Activated CD4-positive, CD25-positive, alpha-beta regulatory T cell treated with anti-CD3 and anti-CD28 coated beads, Interleukin-2, amount 50 U/mL, for 24 hours (primary cell): Measurements from ENCODE around the gene GCGR.
A peak's percentile ranks its signal among the peaks of the same experiment; 100 is the strongest.

Source experiments
- ATAC-seq, 2 donors: fragments of 150-1000 bp; cut with Tn5 transposase; one replicate each; pipeline ENCODE4 v1.10.0; 2021; ENCODE audit warnings: mild to moderate bottlenecking in 1 of 2, moderate library complexity in 1 of 2

The GCGR gene

GRCh38 chr17:81812571-81813370 lies 8.8 kb downstream of the GCGR start:
- no peak for ATAC-seq

GRCh38 chr17:81813371-81813684 lies 9.4 kb downstream of the GCGR start:
- no peak for ATAC-seq

- no peak for ATAC-seq
These were observed 10.1 kb downstream of the GCGR start for GRCh38 chr17:81813861-81814683.

GRCh38 chr17:81814748-81815645 lies 11.0 kb downstream of the GCGR start:
- ATAC-seq, result no peak

- no peak for ATAC-seq
These were observed 11.7 kb downstream of the GCGR start for GRCh38 chr17:81815646-81815986.

- ATAC-seq, result no peak
These were observed 13.8 kb downstream of the GCGR start for GRCh38 chr17:81817758-81818147.

- ATAC-seq, result no peak
These were observed 15.8 kb downstream of the GCGR start for GRCh38 chr17:81819708-81820107.

GRCh38 chr17:81821147-81821546 lies 17.2 kb downstream of the GCGR start:
- peak in 1 of 2 donors; percentile 32 for ATAC-seq

- peak; percentile 30 to 42 for ATAC-seq
These were observed 17.8 kb downstream of the GCGR start for GRCh38 chr17:81821603-81822311.

GRCh38 chr17:81822312-81822637 lies 18.3 kb downstream of the GCGR start:
- ATAC-seq, result no peak

- no peak for ATAC-seq
These were observed 19.3 kb downstream of the GCGR start for GRCh38 chr17:81822996-81823819.

GRCh38 chr17:81823820-81824550 lies 20.0 kb downstream of the GCGR start:
- ATAC-seq, result no peak

GRCh38 chr17:81824595-81824994 lies 20.6 kb downstream of the GCGR start:
- no peak for ATAC-seq

GRCh38 chr17:81825841-81826466 lies 22.0 kb downstream of the GCGR start:
- ATAC-seq, result no peak

GRCh38 chr17:81828656-81829055 lies 24.7 kb downstream of the GCGR start:
- no peak for ATAC-seq

GRCh38 chr17:81829858-81830257 lies 25.9 kb downstream of the GCGR start:
- no peak for ATAC-seq

- no peak for ATAC-seq
These were observed 27.6 kb downstream of the GCGR start for GRCh38 chr17:81831563-81831956.

- peak; percentile 39 to 48 for ATAC-seq
These were observed 28.1 kb downstream of the GCGR start for GRCh38 chr17:81831957-81832607.

GRCh38 chr17:81832608-81833159 lies 28.7 kb downstream of the GCGR start:
- ATAC-seq, result peak; percentile 39 to 41
